Smooth muscle cell (in vitro differentiated cells): ENCODE measurements around the gene POLDIP3. TPM values are rescaled to one million over a fixed set of nuclear protein-coding genes. Genes with fewer than 3 reads are reported as not detected.

Experiments
- DNase-seq: peaks from one replicate; lab custom pipeline; 2025; ENCODE audit not compliant: unreplicated experiment; lab: John Stamatoyannopoulos, UW
- H2AFZ ChIP-seq: fragments of 200-600 bp; sonication (generic); 2 replicates; pipeline ENCODE4 v1.6.0; 2016; ENCODE audit warnings: antibody characterized with exemption, low read depth, mild to moderate bottlenecking
- H3F3A ChIP-seq: fragments of 200-600 bp; sonication (generic); 2 replicates; pipeline ENCODE4 v1.6.0; 2017; ENCODE audit warnings: antibody characterized with exemption, low read depth
- H3K27ac ChIP-seq: fragments of 200-600 bp; sonication (generic); 2 replicates; pipeline ENCODE4 v1.5.1; 2016; ENCODE audit warnings: low read depth, mild to moderate bottlenecking
- H3K27me3 ChIP-seq: fragments of 200-600 bp; sonication (generic); 2 replicates; pipeline ENCODE4 v1.6.1; 2016; ENCODE audit warnings: low read depth, mild to moderate bottlenecking
- H3K36me3 ChIP-seq: fragments of 200-600 bp; sonication (generic); 2 replicates; pipeline ENCODE4 v1.5.1; 2016; ENCODE audit warnings: low read depth
- H3K4me1 ChIP-seq: fragments of 200-600 bp; sonication (generic); 2 replicates; pipeline ENCODE4 v1.5.1; 2016; ENCODE audit warnings: low read depth
- H3K4me2 ChIP-seq: fragments of 200-600 bp; sonication (generic); 2 replicates; pipeline ENCODE4 v1.6.0; 2016; ENCODE audit warnings: mild to moderate bottlenecking
- H3K4me3 ChIP-seq: fragments of 200-600 bp; sonication (generic); 2 replicates; pipeline ENCODE4 v1.5.1; 2016; ENCODE audit warnings: mild to moderate bottlenecking
- H3K79me2 ChIP-seq: fragments of 200-600 bp; sonication (generic); 2 replicates; pipeline ENCODE4 v1.6.0; 2016; ENCODE audit warnings: low read depth, mild to moderate bottlenecking
- H3K9ac ChIP-seq: fragments of 200-600 bp; sonication (generic); 2 replicates; pipeline ENCODE4 v1.6.0; 2016; ENCODE audit warnings: low read depth
- H3K9me3 ChIP-seq: fragments of 200-600 bp; sonication (generic); replicated peaks from 2 replicates; pipeline ENCODE4 v1.5.1; 2016; ENCODE audit warnings: low read depth
- H4K20me1 ChIP-seq: fragments of 200-600 bp; sonication (generic); 2 replicates; pipeline ENCODE4 v1.6.0; 2016; ENCODE audit warnings: low read depth
- WGBS: methylation state at CpG from one replicate; pipeline ENCODE4 v1.1.7; 2016; ENCODE audit warnings: low lambda C conversion rate; 5-methylcytosine and 5-hydroxymethylcytosine counted together
- polyA plus RNA-seq: library from polyadenylated mRNA; unstranded; fragments of >200 nt; fragmentation: Nextera tagmentation; extraction: Ambion mirVana; gene quantifications from 2 replicates; pipeline ENCODE4 v1.2.1, GENCODE V29; 2016
- total RNA-seq: library from RNA; depleted of rRNA; stranded (reverse); fragments of >200 nt; gene quantifications from 2 replicates; pipeline ENCODE4 v1.2.3, GENCODE V29; 2014
- TF ChIP-seq, protein P1 (sequence below): fragments of 200-600 bp; sonication (generic); IDR thresholded peaks from 2 replicates; pipeline ENCODE4 v1.5.1; 2017; ENCODE audit warnings: borderline replicate concordance, mild to moderate bottlenecking, antibody characterized with exemption; ENCODE audit not compliant: insufficient read depth, poor library complexity, severe bottlenecking

POLDIP3 gene
- total and polyA plus RNA-seq, 2 experiments from 2014 or later, result 31.1 to 49.4 TPM

DNA sequence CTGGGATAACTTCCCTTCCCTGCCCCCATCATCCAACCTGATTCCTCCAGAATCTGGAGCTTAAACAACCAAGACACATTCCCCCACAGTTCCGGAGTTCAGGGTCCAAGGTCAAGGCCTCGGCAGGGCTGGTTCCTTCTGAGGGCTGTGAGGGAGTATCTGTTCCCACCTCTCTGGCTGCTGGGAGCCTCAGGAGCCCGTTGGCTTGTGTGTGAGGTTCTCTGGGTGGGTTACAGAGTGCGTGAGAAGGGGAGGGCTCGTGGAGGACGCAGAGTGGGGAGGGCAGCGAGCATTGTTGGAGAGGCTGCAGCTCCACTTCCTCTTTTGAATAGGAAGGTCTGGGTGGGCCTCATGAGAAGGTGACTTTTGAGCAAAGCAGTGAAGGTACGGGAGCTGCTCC is 52.4 kb downstream of the POLDIP3 start:
- H3K27ac ChIP-seq, result no peak overlapping the region
- no peaks in the 10 kb centered on the region for H4K20me1 ChIP-seq
- no peak overlapping the region for H3K4me2 ChIP-seq
- H3K27me3 ChIP-seq, result no peaks in the 10 kb centered on the region
- no peaks in the 10 kb centered on the region for H3F3A ChIP-seq
- H3K9me3 ChIP-seq, result no peaks in the 10 kb centered on the region
- TF ChIP-seq, protein P1, sequence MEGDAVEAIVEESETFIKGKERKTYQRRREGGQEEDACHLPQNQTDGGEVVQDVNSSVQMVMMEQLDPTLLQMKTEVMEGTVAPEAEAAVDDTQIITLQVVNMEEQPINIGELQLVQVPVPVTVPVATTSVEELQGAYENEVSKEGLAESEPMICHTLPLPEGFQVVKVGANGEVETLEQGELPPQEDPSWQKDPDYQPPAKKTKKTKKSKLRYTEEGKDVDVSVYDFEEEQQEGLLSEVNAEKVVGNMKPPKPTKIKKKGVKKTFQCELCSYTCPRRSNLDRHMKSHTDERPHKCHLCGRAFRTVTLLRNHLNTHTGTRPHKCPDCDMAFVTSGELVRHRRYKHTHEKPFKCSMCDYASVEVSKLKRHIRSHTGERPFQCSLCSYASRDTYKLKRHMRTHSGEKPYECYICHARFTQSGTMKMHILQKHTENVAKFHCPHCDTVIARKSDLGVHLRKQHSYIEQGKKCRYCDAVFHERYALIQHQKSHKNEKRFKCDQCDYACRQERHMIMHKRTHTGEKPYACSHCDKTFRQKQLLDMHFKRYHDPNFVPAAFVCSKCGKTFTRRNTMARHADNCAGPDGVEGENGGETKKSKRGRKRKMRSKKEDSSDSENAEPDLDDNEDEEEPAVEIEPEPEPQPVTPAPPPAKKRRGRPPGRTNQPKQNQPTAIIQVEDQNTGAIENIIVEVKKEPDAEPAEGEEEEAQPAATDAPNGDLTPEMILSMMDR, result no peak
- WGBS, result 75% methylated on average over 8 of the region's 8 CpGs
- no peak overlapping the region for H3K4me3 ChIP-seq
- H3K9ac ChIP-seq, result no peak overlapping the region
- H3K79me2 ChIP-seq, result no peaks in the 10 kb centered on the region
- no peak overlapping the region for H2AFZ ChIP-seq
- DNase-seq, result no peak
- no peaks in the 10 kb centered on the region for H3K36me3 ChIP-seq
- H3K4me1 ChIP-seq, result no peaks in the 10 kb centered on the region

DNA sequence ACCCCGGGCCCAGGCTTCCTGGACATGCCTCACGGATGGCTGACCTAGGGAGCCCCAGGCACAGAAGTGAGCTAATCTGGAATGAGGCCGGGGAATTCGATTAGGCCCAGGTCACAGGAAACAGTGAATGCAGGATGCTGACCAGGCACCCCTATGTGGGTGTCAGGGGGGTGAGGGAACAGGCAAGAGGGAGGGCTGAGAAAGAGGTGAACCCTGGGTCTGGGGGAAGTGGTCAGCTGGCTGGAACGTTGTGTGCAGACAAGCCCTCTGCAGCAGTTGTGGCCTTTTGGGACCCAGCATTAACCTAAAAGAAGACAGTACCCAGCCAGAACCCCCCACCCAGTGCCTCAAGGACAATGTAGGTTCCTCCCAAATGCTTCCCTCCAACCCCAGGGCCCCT is 52.8 kb downstream of the POLDIP3 start:
- Histone ChIP-seq H4K20me1 (no peaks in the 10 kb centered on the region), H3K4me3 (no peak overlapping the region), H3F3A (no peaks in the 10 kb centered on the region), H3K9me3 (no peaks in the 10 kb centered on the region), H3K36me3 (no peaks in the 10 kb centered on the region), H3K79me2 (no peaks in the 10 kb centered on the region), H3K4me2 (no peak overlapping the region), H2AFZ (no peak overlapping the region), H3K27ac (no peak overlapping the region), H3K4me1 (no peaks in the 10 kb centered on the region), H3K27me3 (no peaks in the 10 kb centered on the region), H3K9ac (no peak overlapping the region)
- DNase-seq, result no peak
- WGBS, result 80% methylated on average over 5 of the region's 5 CpGs
- TF ChIP-seq, protein P1, result no peak

DNA sequence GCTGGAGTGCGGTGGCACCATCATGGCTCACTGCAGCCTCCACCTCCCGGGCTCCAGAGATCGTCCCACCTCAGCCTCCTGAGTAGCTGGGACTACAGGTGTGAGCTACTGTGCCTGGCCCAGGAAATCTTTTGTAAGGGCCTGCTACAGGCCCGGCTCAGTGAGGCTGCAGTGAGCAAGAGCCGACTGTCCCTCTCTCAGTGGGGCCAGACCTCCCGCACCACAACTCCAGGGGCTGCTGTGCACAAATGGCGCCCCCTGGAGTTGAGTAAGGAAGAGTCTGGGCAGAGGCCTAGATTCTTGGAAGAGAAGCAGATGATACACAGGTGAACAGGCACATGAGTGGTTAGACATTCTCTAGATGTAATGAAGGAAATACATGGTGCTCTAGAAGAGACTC is 53.9 kb downstream of the POLDIP3 start:
- Histone ChIP-seq H3K27ac (no peak overlapping the region), H4K20me1 (no peaks in the 10 kb centered on the region), H3K4me3 (no peak overlapping the region), H3K36me3 (no peaks in the 10 kb centered on the region), H3K9ac (no peak overlapping the region), H3F3A (no peaks in the 10 kb centered on the region), H3K27me3 (no peaks in the 10 kb centered on the region), H3K9me3 (no peaks in the 10 kb centered on the region), H3K4me1 (no peaks in the 10 kb centered on the region), H3K79me2 (no peaks in the 10 kb centered on the region), H2AFZ (no peak overlapping the region), H3K4me2 (no peak overlapping the region)
- no peak for DNase-seq
- 73% methylated on average over 7 of the region's 7 CpGs for WGBS
- TF ChIP-seq, protein P1, result peak; percentile 46

DNA sequence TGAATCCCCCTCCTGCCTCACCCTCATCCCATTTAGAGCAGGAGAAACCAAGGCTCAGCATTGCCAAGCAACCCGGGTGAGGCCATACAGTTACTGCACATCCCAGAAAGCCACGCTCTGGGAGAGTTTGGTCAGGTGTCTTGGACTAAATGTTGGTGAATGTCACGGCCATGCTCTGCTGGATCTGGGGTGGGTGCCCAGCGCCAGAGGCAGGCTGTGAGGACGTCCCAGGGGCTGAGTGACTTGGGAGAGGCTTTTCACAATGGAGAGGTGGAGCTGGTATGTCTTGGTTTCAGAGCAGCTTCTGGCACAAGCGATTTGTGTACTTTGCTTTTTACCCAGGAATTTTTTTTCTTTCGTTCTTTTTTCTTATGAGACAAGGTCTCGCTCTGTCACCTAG is 54.3 kb downstream of the POLDIP3 start:
- 91% methylated on average over 8 of the region's 8 CpGs for WGBS
- TF ChIP-seq, protein P1, result no peak

More for the DNA sequence above, 54.3 kb downstream of the POLDIP3 start:
- no peaks in the 10 kb centered on the region for H3K36me3 ChIP-seq
- H3K9me3 ChIP-seq, result no peaks in the 10 kb centered on the region
- H4K20me1 ChIP-seq, result no peaks in the 10 kb centered on the region
- no peak overlapping the region for H3K27ac ChIP-seq
- no peaks in the 10 kb centered on the region for H3K4me1 ChIP-seq
- H3K4me3 ChIP-seq, result no peak overlapping the region
- no peak overlapping the region for H3K4me2 ChIP-seq
- no peaks in the 10 kb centered on the region for H3K79me2 ChIP-seq
- DNase-seq, result no peak
- H3K9ac ChIP-seq, result no peak overlapping the region
- H2AFZ ChIP-seq, result no peak overlapping the region
- H3K27me3 ChIP-seq, result no peaks in the 10 kb centered on the region
- H3F3A ChIP-seq, result no peaks in the 10 kb centered on the region
